Astrocyte (in vitro differentiated cells and primary cell): ENCODE data around the gene VWC2.

Source experiments
- EZH2 ChIP-seq: IDR thresholded peaks from 2 replicates; pipeline ENCODE4 v1.6.1; 2012; ENCODE audit warnings: mild to moderate bottlenecking, low read length, inconsistent platforms; ENCODE audit not compliant: insufficient read depth
- TF ChIP-seq, protein P1 (sequence below): IDR thresholded peaks from 2 replicates; pipeline ENCODE4 v1.5.1; 2011; ENCODE audit warnings: low read depth, mild to moderate bottlenecking, inconsistent platforms, low read length, moderate library complexity; ENCODE audit not compliant: insufficient read depth

DNA sequence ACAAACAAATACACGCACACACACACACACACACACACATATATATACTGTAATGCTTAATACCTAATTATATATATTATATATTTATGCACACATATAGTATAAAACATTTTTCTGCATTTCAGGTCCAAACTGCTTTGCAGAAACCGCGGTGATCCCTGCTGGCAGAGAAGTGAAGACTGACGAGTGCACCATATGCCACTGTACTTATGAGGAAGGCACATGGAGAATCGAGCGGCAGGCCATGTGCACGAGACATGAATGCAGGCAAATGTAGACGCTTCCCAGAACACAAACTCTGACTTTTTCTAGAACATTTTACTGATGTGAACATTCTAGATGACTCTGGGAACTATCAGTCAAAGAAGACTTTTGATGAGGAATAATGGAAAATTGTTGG lies 138.5 kb downstream of the VWC2 start:
- TF ChIP-seq, protein P1, sequence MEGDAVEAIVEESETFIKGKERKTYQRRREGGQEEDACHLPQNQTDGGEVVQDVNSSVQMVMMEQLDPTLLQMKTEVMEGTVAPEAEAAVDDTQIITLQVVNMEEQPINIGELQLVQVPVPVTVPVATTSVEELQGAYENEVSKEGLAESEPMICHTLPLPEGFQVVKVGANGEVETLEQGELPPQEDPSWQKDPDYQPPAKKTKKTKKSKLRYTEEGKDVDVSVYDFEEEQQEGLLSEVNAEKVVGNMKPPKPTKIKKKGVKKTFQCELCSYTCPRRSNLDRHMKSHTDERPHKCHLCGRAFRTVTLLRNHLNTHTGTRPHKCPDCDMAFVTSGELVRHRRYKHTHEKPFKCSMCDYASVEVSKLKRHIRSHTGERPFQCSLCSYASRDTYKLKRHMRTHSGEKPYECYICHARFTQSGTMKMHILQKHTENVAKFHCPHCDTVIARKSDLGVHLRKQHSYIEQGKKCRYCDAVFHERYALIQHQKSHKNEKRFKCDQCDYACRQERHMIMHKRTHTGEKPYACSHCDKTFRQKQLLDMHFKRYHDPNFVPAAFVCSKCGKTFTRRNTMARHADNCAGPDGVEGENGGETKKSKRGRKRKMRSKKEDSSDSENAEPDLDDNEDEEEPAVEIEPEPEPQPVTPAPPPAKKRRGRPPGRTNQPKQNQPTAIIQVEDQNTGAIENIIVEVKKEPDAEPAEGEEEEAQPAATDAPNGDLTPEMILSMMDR = no peak
- no peak for TF ChIP-seq EZH2
